ENCODE results near the gene TAF8.
A peak's percentile ranks its signal among the peaks of the same experiment; 100 is the strongest.

GRCh38 chr6:42095776-42096541 is 45.6 kb downstream of the TAF8 start:
- TF ChIP-seq POLR2AphosphoS5 (IDR thresholded peaks at IDR 0.05; ENCODE audit: low read depth, low read length) (no peak), CTCF (IDR thresholded peaks at IDR 0.05) (peak; percentile 65), REST (IDR thresholded peaks at IDR 0.05; ENCODE audit: insufficient read depth in 1 of 2, low read depth in 2 of 2, low read length in 1 of 2) (no peak), TCF7L2 (IDR thresholded peaks at IDR 0.05; ENCODE audit: low read depth, low read length) (no peak), SIN3A (IDR thresholded peaks at IDR 0.05; ENCODE audit: borderline replicate concordance, insufficient read depth, low read depth, low read length) (no peak)

All from Panc1 (cell line).